ENCODE measurements around the gene KLK4.

The KLK4 gene

DNA sequence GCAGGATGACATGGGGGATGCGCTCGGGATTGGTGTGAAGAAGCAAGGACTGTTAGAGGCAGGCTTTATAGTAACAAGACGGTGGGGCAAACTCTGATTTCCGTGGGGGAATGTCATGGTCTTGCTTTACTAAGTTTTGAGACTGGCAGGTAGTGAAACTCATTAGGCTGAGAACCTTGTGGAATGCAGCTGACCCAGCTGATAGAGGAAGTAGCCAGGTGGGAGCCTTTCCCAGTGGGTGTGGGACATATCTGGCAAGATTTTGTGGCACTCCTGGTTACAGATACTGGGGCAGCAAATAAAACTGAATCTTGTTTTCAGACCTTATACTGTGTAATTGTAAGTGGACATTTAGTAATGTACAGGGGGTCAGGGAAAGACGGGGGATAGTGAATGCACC is 31.0 kb downstream of the KLK4 start:
- H3K4me3 ChIP-seq (ENCODE audit: low read depth, low read length), result no peak overlapping the region
- TF ChIP-seq, protein P1, sequence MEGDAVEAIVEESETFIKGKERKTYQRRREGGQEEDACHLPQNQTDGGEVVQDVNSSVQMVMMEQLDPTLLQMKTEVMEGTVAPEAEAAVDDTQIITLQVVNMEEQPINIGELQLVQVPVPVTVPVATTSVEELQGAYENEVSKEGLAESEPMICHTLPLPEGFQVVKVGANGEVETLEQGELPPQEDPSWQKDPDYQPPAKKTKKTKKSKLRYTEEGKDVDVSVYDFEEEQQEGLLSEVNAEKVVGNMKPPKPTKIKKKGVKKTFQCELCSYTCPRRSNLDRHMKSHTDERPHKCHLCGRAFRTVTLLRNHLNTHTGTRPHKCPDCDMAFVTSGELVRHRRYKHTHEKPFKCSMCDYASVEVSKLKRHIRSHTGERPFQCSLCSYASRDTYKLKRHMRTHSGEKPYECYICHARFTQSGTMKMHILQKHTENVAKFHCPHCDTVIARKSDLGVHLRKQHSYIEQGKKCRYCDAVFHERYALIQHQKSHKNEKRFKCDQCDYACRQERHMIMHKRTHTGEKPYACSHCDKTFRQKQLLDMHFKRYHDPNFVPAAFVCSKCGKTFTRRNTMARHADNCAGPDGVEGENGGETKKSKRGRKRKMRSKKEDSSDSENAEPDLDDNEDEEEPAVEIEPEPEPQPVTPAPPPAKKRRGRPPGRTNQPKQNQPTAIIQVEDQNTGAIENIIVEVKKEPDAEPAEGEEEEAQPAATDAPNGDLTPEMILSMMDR (conservative IDR thresholded peaks at IDR 0.05; ENCODE audit: low read depth, low read length), result no peak
- no peak for DNase-seq (ENCODE audit: low read depth)

DNA sequence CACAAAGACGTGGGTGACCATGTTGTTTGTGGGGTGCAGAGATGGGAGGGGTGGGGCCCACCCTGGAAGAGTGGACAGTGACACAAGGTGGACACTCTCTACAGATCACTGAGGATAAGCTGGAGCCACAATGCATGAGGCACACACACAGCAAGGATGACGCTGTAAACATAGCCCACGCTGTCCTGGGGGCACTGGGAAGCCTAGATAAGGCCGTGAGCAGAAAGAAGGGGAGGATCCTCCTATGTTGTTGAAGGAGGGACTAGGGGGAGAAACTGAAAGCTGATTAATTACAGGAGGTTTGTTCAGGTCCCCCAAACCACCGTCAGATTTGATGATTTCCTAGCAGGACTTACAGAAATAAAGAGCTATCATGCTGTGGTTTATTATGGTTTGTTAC is 32.3 kb downstream of the KLK4 start:
- no peak overlapping the region for H3K4me3 ChIP-seq (ENCODE audit: low read depth, low read length)
- DNase-seq (ENCODE audit: low read depth), result no peak
- TF ChIP-seq, protein P1 (conservative IDR thresholded peaks at IDR 0.05; ENCODE audit: low read depth, low read length), result no peak

DNA sequence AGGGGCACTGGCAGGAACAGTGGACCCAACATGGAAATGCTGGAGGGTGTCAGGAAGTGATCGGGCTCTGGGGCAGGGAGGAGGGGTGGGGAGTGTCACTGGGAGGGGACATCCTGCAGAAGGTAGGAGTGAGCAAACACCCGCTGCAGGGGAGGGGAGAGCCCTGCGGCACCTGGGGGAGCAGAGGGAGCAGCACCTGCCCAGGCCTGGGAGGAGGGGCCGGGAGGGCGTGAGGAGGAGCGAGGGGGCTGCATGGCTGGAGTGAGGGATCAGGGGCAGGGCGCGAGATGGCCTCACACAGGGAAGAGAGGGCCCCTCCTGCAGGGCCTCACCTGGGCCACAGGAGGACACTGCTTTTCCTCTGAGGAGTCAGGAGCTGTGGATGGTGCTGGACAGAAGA is 33.9 kb downstream of the KLK4 start:
- DNase-seq (ENCODE audit: low read depth), result no peak
- TF ChIP-seq, protein P1 (conservative IDR thresholded peaks at IDR 0.05; ENCODE audit: low read depth, low read length), result no peak
- no peak overlapping the region for H3K4me3 ChIP-seq (ENCODE audit: low read depth, low read length)

DNA sequence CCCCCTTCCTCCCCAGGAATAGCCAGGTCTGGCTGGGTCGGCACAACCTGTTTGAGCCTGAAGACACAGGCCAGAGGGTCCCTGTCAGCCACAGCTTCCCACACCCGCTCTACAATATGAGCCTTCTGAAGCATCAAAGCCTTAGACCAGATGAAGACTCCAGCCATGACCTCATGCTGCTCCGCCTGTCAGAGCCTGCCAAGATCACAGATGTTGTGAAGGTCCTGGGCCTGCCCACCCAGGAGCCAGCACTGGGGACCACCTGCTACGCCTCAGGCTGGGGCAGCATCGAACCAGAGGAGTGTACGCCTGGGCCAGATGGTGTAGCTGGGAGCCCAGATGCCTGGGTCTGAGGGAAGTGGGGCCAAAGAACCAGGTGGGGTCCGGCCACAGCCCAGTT is 34.7 kb downstream of the KLK4 start:
- DNase-seq (ENCODE audit: low read depth), result no peak
- no peak overlapping the region for H3K4me3 ChIP-seq (ENCODE audit: low read depth, low read length)
- TF ChIP-seq, protein P1 (conservative IDR thresholded peaks at IDR 0.05; ENCODE audit: low read depth, low read length), result no peak

DNA sequence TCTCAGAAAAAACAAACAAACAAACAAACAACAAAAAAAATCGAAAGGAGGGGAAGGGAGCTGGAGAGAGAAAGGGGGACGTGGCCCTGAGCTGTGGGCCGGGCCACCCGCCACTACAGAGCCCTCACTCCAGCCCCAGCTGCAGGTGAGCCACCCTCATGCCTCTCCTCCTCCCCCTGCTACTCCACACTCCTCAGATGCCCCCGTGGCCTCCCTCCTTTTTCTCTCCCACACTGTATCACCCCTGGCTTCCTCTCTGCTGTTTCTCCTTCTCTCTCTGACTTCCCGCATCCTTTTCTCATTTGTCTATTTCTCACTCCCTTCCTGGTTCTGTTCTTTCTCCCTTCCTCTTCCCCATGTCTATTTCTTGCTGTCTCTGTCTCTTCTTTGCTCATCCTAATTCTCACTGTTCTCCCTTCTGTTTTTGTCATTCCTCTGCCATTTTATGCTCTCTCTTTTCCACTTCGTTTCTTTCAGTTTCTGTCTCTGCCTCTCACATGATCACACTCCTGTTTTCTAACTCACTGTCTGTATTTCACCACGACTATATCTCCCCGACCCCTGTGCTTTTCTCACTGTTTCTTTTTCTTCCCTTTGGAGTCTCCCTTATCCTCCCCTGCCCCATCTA is 35.3 kb downstream of the KLK4 start:
- TF ChIP-seq, protein P1 (conservative IDR thresholded peaks at IDR 0.05; ENCODE audit: low read depth, low read length), result no peak

DNA sequence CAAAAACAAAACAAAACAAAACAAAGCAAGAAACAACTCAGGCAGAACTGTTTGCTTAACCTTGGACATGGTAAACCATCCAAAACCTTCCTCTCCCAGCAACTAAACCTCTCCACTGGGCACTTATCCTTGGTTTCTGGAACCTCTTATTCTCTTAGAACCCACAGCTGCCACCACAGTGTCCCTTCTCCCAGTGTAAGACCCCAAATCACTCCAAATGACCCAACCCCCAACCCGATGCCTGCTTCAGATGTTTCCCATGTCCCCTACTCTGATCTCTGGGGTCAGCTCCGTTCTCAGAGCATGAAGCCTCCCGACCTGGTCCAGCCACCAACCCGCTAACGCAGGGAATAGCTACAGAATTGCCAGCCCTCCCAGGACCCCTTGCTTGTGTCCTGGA is 37.0 kb downstream of the KLK4 start:
- DNase-seq (ENCODE audit: low read depth), result no peak
- TF ChIP-seq, protein P1 (conservative IDR thresholded peaks at IDR 0.05; ENCODE audit: low read depth, low read length), result no peak
- H3K4me3 ChIP-seq (ENCODE audit: low read depth, low read length), result no peak overlapping the region

More for the DNA sequence above, 35.3 kb downstream of the KLK4 start:
- H3K4me3 ChIP-seq (ENCODE audit: low read depth, low read length), result no peak overlapping the region
- DNase-seq (ENCODE audit: low read depth), result no peak

DNA sequence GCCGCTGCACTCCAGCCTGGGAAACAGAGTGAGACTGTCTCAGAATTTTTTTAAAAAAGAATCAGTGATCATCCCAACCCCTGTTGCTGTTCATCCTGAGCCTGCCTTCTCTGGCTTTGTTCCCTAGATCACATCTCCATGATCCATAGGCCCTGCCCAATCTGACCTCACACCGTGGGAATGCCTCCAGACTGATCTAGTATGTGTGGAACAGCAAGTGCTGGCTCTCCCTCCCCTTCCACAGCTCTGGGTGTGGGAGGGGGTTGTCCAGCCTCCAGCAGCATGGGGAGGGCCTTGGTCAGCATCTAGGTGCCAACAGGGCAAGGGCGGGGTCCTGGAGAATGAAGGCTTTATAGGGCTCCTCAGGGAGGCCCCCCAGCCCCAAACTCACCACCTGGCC is 38.1 kb downstream of the KLK4 start, which contains the start of gene KLK2:
Gene KLK2, plus strand, starts transcription at position 384 of the 400 bp plus-strand sequence. CDS start 35 bp downstream, outside the sequence.
- TF ChIP-seq, protein P1 (conservative IDR thresholded peaks at IDR 0.05; ENCODE audit: low read depth, low read length), result no peak

More for the DNA sequence above, 38.1 kb downstream of the KLK4 start, which contains the start of gene KLK2:
- no peak for DNase-seq (ENCODE audit: low read depth)
- no peak within 1 kb of the TSS for H3K4me3 ChIP-seq (ENCODE audit: low read depth, low read length)

Data from choroid plexus epithelial cell (primary cell).